PC-3 (cell line): ENCODE results near the gene NOTCH1.

Source experiments
- EZH2 ChIP-seq: fragments of 300-600 bp; sonication (generic); IDR thresholded peaks from one replicate; pipeline ENCODE4 v1.6.1; 2017; ENCODE audit warnings: antibody characterized with exemption, mild to moderate bottlenecking, low read length; ENCODE audit not compliant: unreplicated experiment
- TF ChIP-seq, protein P1 (sequence below): fragments of 300-600 bp; sonication (generic); conservative IDR thresholded peaks from 2 replicates; pipeline ENCODE4 v1.5.1; 2017; ENCODE audit warnings: antibody characterized with exemption, low read depth, mild to moderate bottlenecking, low read length

DNA sequence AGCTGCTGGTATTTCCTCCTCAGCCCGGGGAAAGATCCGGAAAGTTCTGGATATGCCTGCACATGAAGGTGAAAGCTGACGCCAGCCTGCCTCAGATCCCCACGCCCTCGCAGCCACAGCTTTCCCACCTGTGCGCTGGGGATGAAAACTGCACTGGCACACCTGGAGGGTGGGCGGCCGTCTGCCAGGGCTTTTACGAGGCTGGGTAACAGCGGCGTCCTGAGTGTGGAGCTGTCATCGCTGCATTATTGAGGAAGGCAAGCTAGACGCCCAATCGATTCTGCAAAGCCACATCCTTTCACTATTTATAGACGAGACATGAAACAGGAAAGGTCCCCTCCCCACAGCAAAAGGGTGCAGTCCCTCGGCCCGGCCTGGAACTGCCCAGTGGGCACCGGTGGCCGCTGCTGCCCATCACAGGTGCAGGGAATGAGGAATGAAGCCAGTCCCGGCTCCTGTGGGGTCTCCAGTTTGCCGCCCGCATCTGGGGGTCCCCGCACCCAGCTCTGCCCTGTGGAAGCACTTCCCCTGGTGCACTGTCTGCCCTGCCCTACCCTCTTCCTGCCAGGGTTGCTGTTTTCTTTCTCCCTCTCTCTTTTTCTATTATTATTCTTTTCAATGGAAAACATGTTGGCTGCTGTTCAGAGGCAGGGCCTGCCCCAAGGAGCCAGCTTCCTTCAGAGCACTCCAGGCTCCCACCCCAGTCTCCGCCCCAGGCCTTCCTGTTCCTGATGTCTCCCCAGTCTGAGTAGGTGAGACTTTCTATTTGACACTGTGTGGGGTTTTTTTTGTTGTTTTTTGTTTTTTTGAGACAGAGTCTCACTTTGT lies 7.0 kb downstream of the NOTCH1 start:
- TF ChIP-seq, protein P1, sequence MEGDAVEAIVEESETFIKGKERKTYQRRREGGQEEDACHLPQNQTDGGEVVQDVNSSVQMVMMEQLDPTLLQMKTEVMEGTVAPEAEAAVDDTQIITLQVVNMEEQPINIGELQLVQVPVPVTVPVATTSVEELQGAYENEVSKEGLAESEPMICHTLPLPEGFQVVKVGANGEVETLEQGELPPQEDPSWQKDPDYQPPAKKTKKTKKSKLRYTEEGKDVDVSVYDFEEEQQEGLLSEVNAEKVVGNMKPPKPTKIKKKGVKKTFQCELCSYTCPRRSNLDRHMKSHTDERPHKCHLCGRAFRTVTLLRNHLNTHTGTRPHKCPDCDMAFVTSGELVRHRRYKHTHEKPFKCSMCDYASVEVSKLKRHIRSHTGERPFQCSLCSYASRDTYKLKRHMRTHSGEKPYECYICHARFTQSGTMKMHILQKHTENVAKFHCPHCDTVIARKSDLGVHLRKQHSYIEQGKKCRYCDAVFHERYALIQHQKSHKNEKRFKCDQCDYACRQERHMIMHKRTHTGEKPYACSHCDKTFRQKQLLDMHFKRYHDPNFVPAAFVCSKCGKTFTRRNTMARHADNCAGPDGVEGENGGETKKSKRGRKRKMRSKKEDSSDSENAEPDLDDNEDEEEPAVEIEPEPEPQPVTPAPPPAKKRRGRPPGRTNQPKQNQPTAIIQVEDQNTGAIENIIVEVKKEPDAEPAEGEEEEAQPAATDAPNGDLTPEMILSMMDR = no peak
- TF ChIP-seq EZH2 = no peak
